ENCODE results near the gene FAM111A. TPM values are rescaled to one million over a fixed set of nuclear protein-coding genes. Genes with fewer than 3 reads are reported as not detected.
A peak's percentile ranks its signal among the peaks of the same experiment; 100 is the strongest.

The FAM111A gene
- total and polyA plus RNA-seq, 9 of the 15 experiments (the other 6 are each of a cell fraction or from before 2014, with no cell fraction given) = 14.8 to 30.6 (median 20.1) TPM

- Histone ChIP-seq H2AFZ (ENCODE audit: low read depth, low read length) (peak overlapping the region; percentile 53; the same call in 1 of the 2 replicates), H3K9ac (ENCODE audit: insufficient read depth in 1 of 2, low read depth in 2 of 2, low read length in 2 of 2) (no peak overlapping the region), H3K27me3 (ENCODE audit: control insufficient read depth in 2 of 2, insufficient read depth in 2 of 2, low read length in 2 of 2) (peaks cover 0 to 40% of the 10 kb centered on the region in 2 experiments; a peak in 4 of 5 replicates), H3K4me1 (replicated peaks in 1 of 2; ENCODE audit: control insufficient read depth in 2 of 2, insufficient read depth in 2 of 2, low read length in 2 of 2) (peaks cover 0 to 6% of the 10 kb centered on the region in 2 experiments; a peak in 1 of 5 replicates), H3K79me2 (ENCODE audit: control insufficient read depth, insufficient read depth, low read length) (no peaks in the 10 kb centered on the region), H3K9me3 (replicated peaks; ENCODE audit: control insufficient read depth, insufficient read depth, low read depth, low read length) (no peaks in the 10 kb centered on the region), H4K20me1 (replicated peaks; ENCODE audit: control insufficient read depth, insufficient read depth, low read length) (no peaks in the 10 kb centered on the region), H3K9me1 (ENCODE audit: control insufficient read depth, insufficient read depth, low read length) (no peaks in the 10 kb centered on the region), H3K27ac (ENCODE audit: extremely low read depth, low read depth, low read length) (no peak overlapping the region), H3K4me2 (ENCODE audit: insufficient read depth, low read length) (no peak overlapping the region), H3K4me3 (no peak overlapping the region), H3K36me3 (ENCODE audit: control insufficient read depth, insufficient read depth, low read length) (no peaks in the 10 kb centered on the region)
- ChIA-PET CTCF (ENCODE audit: low intra/inter-chr PET ratio) (interaction anchor here (1.2 kb wide), 1 partner anchor 13 kb away, joined by 4 read pairs; the partner anchor contains the start of gene DTX4), POLR2A (interaction anchor here (0.6 kb wide), 1 partner anchor 1155 kb away, joined by 3 read pairs; no protein-coding TSS in a partner anchor)
- FAIRE-seq (no peak), ATAC-seq (no peak), DNase-seq (ENCODE audit: extremely low read depth in 1 of 4, low spot score in 3 of 4) (no peak)
- intact Hi-C loops (cut with micrococcal nuclease) (no loop called here), in situ Hi-C loops (cut with MboI) (loop anchor here (25.0 kb wide), 1 partner anchor 502 kb away; no protein-coding TSS in a partner anchor)
- WGBS (ENCODE audit: insufficient coverage, low coverage, missing lambda C conversion rate) = 3% methylated on average over 5 of the region's 5 CpGs
- TF ChIP-seq POU5F1 (IDR thresholded peaks at IDR 0.05; ENCODE audit: borderline replicate concordance, low read depth, low read length, partially characterized antibody) (no peak), FOXP1 (CRISPR knock-in tag; IDR thresholded peaks at IDR 0.05) (no peak), ZNF695 (CRISPR knock-in tag; IDR thresholded peaks at IDR 0.05) (no peak), HLTF (IDR thresholded peaks at IDR 0.05) (no peak), HMGN3 (IDR thresholded peaks at IDR 0.05; ENCODE audit: borderline replicate concordance, extremely low read depth, insufficient read length, low read depth, low read length) (no peak), PML (IDR thresholded peaks at IDR 0.05; ENCODE audit: low read length) (no peak), NCOA2 (IDR thresholded peaks at IDR 0.05; ENCODE audit: partially characterized antibody in 2 of 2) (no peak), SRSF9 (IDR thresholded peaks at IDR 0.05; ENCODE audit: borderline replicate concordance, low read depth, low read length) (no peak), RB1 (IDR thresholded peaks at IDR 0.05; ENCODE audit: low read depth) (no peak), ZNF24 (IDR thresholded peaks at IDR 0.05) (no peak)
- no TSS peak for BruUV-seq (replicated peaks)
Observed at GRCh38 chr11:59185386-59185945, 42.8 kb downstream of the FAM111A start.
